ENCODE data around the gene SLCO2A1. TPM values are rescaled to one million over a fixed set of nuclear protein-coding genes. Genes with fewer than 3 reads are reported as not detected.

The SLCO2A1 gene
- total and polyA plus RNA-seq, 2 donors (not counting 1 experiment from before 2014, with no cell fraction given): not detected

DNA sequence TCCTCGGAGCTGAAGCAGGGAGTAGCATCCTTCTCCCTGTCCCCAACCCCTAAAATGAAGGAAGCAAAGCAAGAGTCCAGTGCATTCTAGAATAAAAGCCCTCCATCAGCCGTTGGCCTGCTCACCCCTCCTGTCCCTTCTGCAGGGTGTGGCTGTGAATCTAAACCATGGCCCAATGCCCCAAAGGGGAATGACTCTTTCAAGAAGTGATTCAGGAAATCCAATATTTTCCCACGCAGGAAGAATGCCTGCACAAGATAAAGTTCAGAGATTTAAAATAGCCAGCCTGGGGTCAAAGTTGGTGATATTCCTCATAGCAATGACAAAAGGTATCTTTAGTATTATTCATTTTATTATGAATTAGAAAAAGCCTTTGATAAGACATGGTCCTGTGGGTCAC is 38.5 kb downstream of the SLCO2A1 start:
- POLR2A ChIA-PET: no interaction called here
- no peak overlapping the region for H3K27ac ChIP-seq (ENCODE audit: low read length in 2 of 2)
- Mint-ChIP-seq H3K27me3 (peaks cover 16% of the 10 kb centered on the region), H3K4me3 (no peak overlapping the region), H3K27ac (no peak overlapping the region), H3K4me1 (no peaks in the 10 kb centered on the region), H3K9me3 (ENCODE audit: insufficient read depth) (no peaks in the 10 kb centered on the region)
- no peaks in the 10 kb centered on the region for H3K4me1 ChIP-seq (ENCODE audit: control insufficient read depth in 2 of 2, insufficient read depth in 2 of 2, low read length in 2 of 2)
- H3K9me3 ChIP-seq (ENCODE audit: control extremely low read depth in 1 of 3, control insufficient read depth in 2 of 3, insufficient read depth in 1 of 3, low read length in 2 of 3): peaks cover 0 to 1% (median 0%) of the 10 kb centered on the region in 3 donors
- H3K9ac ChIP-seq (ENCODE audit: low read length): no peak overlapping the region
- H3K4me3 ChIP-seq (ENCODE audit: control extremely low read depth in 1 of 5, extremely low read depth in 1 of 5, insufficient read depth in 1 of 5, low read depth in 2 of 5, low read length in 4 of 5): no peak overlapping the region
- H3K27me3 ChIP-seq (replicated peaks in 1 of 4; ENCODE audit: control extremely low read depth in 1 of 4, control insufficient read depth in 3 of 4, insufficient read depth in 4 of 4, low read length in 3 of 4): peaks cover 0 to 5% (median 2%) of the 10 kb centered on the region in 4 experiments
- DNase-seq (no peak), ATAC-seq (ENCODE audit: low read depth) (no peak)
- CTCF ChIA-PET: interaction anchor here (0.7 kb wide), 1 partner anchor 41 kb away, joined by 3 read pairs; no protein-coding TSS in a partner anchor
- no peak overlapping the region for H3K4me2 ChIP-seq (replicated peaks; ENCODE audit: low read depth, low read length, poor library complexity, severe bottlenecking)
- no peaks in the 10 kb centered on the region for H3K36me3 ChIP-seq (replicated peaks in 1 of 2; ENCODE audit: control extremely low read depth in 1 of 2, control insufficient read depth in 1 of 2, extremely low read depth in 1 of 2, insufficient read depth in 2 of 2, low read length in 1 of 2)
- H4K20me1 ChIP-seq (ENCODE audit: control insufficient read depth, insufficient read depth, low read length, poor library complexity, severe bottlenecking): no peaks in the 10 kb centered on the region
- intact Hi-C loops (cut with micrococcal nuclease): no loop called here
- H2AFZ ChIP-seq (ENCODE audit: insufficient read depth, low read depth, low read length, poor library complexity, severe bottlenecking): no peak overlapping the region
- no peaks in the 10 kb centered on the region for H3K79me2 ChIP-seq (ENCODE audit: control insufficient read depth, insufficient read depth, low read length)
- no peak for TF ChIP-seq EZH2 (IDR thresholded peaks at IDR 0.05; ENCODE audit: borderline replicate concordance, insufficient read depth, low read depth, low read length, poor library complexity, severe bottlenecking)
- TF ChIP-seq CTCF (IDR thresholded peaks at IDR 0.05): no peak
- 58% methylated on average over 3 of the region's 3 CpGs for WGBS (ENCODE audit: insufficient coverage)

DNA sequence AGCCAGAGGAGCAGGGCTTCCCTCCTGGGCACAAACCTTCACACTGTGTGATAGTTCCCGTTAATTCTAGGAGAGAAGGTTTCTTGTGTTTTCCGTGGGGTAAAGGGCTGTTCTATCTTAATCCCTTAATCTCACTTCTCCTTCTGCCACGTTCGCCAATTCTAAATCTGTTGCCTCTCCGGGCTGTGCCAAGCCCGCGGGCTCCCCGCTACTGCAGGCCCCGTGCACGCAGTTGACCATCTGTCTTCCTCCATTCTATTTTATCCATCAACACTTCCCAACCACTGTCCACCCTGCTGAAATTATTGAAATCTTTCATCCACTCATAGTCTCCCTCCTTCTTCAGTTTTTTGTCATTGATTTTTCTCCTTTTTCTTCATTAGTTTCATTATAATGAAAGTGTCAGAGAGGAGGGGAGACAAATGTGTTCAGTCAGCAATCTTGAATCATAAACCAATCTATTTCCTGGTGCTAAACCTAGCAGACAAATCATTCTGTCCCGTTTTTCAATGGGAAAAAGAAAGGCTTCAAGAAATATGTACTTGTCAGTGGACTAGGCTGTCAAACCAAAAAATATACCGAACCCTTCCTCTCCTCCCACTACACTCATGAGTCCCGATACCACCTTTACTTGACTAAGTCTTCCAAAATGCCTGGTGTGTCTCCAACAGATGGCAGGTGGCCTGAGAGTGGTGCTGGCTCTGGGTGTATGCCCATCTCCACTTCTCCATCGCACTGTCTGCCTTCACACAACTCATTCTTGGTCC is 39.6 kb downstream of the SLCO2A1 start:
- Histone ChIP-seq H3K27ac (ENCODE audit: low read length in 2 of 2) (no peak overlapping the region), H3K79me2 (ENCODE audit: control insufficient read depth, insufficient read depth, low read length) (no peaks in the 10 kb centered on the region), H3K4me3 (ENCODE audit: control extremely low read depth in 1 of 5, extremely low read depth in 1 of 5, insufficient read depth in 1 of 5, low read depth in 2 of 5, low read length in 4 of 5) (no peak overlapping the region), H3K4me2 (replicated peaks; ENCODE audit: low read depth, low read length, poor library complexity, severe bottlenecking) (no peak overlapping the region), H3K27me3 (replicated peaks in 1 of 4; ENCODE audit: control extremely low read depth in 1 of 4, control insufficient read depth in 3 of 4, insufficient read depth in 4 of 4, low read length in 3 of 4) (peaks cover 0 to 5% (median 2%) of the 10 kb centered on the region in 4 experiments), H4K20me1 (ENCODE audit: control insufficient read depth, insufficient read depth, low read length, poor library complexity, severe bottlenecking) (no peaks in the 10 kb centered on the region), H3K4me1 (ENCODE audit: control insufficient read depth in 2 of 2, insufficient read depth in 2 of 2, low read length in 2 of 2) (no peaks in the 10 kb centered on the region), H2AFZ (ENCODE audit: insufficient read depth, low read depth, low read length, poor library complexity, severe bottlenecking) (no peak overlapping the region), H3K9me3 (ENCODE audit: control extremely low read depth in 1 of 3, control insufficient read depth in 2 of 3, insufficient read depth in 1 of 3, low read length in 2 of 3) (no peaks in the 10 kb centered on the region), H3K36me3 (replicated peaks in 1 of 2; ENCODE audit: control extremely low read depth in 1 of 2, control insufficient read depth in 1 of 2, extremely low read depth in 1 of 2, insufficient read depth in 2 of 2, low read length in 1 of 2) (no peaks in the 10 kb centered on the region), H3K9ac (ENCODE audit: low read length) (no peak overlapping the region)
- Mint-ChIP-seq H3K4me1 (no peaks in the 10 kb centered on the region), H3K9me3 (ENCODE audit: insufficient read depth) (no peaks in the 10 kb centered on the region), H3K4me3 (no peak overlapping the region), H3K27ac (no peak overlapping the region), H3K27me3 (peaks cover 18% of the 10 kb centered on the region)
- ChIA-PET CTCF (no interaction called here), POLR2A (no interaction called here)
- WGBS (ENCODE audit: insufficient coverage): 85% methylated on average over 9 of the region's 14 CpGs
- intact Hi-C loops (cut with micrococcal nuclease): no loop called here
- no peak for TF ChIP-seq EZH2 (IDR thresholded peaks at IDR 0.05; ENCODE audit: borderline replicate concordance, insufficient read depth, low read depth, low read length, poor library complexity, severe bottlenecking)
- TF ChIP-seq CTCF (IDR thresholded peaks at IDR 0.05): no peak
- no peak for ATAC-seq (ENCODE audit: low read depth)
- no peak for DNase-seq
